Neural cell (in vitro differentiated cells): Measurements from ENCODE around the gene IRS2. TPM values are rescaled to one million over a fixed set of nuclear protein-coding genes. Genes with fewer than 3 reads are reported as not detected.

Source experiments
- H2AFZ ChIP-seq: fragments of 200-600, 300-800 bp; sonication (generic), shearing (Covaris generic); 2 replicates; pipeline ENCODE4 v1.6.0; 2014; ENCODE audit warnings: low read depth, mild to moderate bottlenecking, antibody characterized with exemption, low read length, moderate library complexity
- H3F3A ChIP-seq: fragments of 200-600 bp; shearing (Covaris generic); 2 replicates; pipeline ENCODE4 v1.6.1; 2016; ENCODE audit warnings: mild to moderate bottlenecking, moderate library complexity, mixed read lengths, antibody characterized with exemption, low read length; ENCODE audit not compliant: insufficient read depth, poor library complexity, severe bottlenecking
- H3K27ac ChIP-seq: fragments of 200-600, 300-800 bp; sonication (generic), shearing (Covaris generic); 2 replicates; pipeline ENCODE4 v1.5.1; 2014; ENCODE audit warnings: mild to moderate bottlenecking, low read length, moderate library complexity
- H3K27me3 ChIP-seq: fragments of 300-800, 200-600 bp; sonication (generic), shearing (Covaris generic); 2 replicates; pipeline ENCODE4 v1.6.0; 2014; ENCODE audit warnings: mild to moderate bottlenecking, low read depth, low read length, moderate library complexity; ENCODE audit not compliant: insufficient read depth
- H3K36me3 ChIP-seq: fragments of 300-800, 200-600 bp; sonication (generic), shearing (Covaris generic); 2 replicates; pipeline ENCODE4 v1.5.1; 2014; ENCODE audit warnings: mild to moderate bottlenecking, antibody characterized with exemption, low read length, moderate library complexity; ENCODE audit not compliant: insufficient read depth
- H3K4me2 ChIP-seq: fragments of 300-800, 200-600 bp; sonication (generic), shearing (Covaris generic); 2 replicates; pipeline ENCODE4 v1.6.0; 2014; ENCODE audit warnings: mild to moderate bottlenecking, low read length
- H3K4me3 ChIP-seq: fragments of 300-800, 200-600 bp; sonication (generic), shearing (Covaris generic); 2 replicates; pipeline ENCODE4 v1.5.1; 2014; ENCODE audit warnings: mild to moderate bottlenecking, low read length, moderate library complexity
- H3K79me2 ChIP-seq: fragments of 200-600 bp; shearing (Covaris generic); replicated peaks from 2 replicates; pipeline ENCODE4 v1.6.0; 2014; ENCODE audit warnings: mild to moderate bottlenecking, low read length, moderate library complexity; ENCODE audit not compliant: insufficient read depth
- H3K9ac ChIP-seq: fragments of 300-800, 200-600 bp; sonication (generic), shearing (Covaris generic); 2 replicates; pipeline ENCODE4 v1.6.1; 2016; ENCODE audit warnings: mild to moderate bottlenecking, low read length, mixed read lengths
- H3K9me2 ChIP-seq: fragments of 200-600 bp; shearing (Covaris generic); 2 replicates; pipeline ENCODE4 v1.6.1; 2016; ENCODE audit warnings: mild to moderate bottlenecking, low read length, mixed read lengths; ENCODE audit not compliant: insufficient read depth
- H3K9me3 ChIP-seq: fragments of 200-600, 300-800 bp; sonication (generic), shearing (Covaris generic); 2 replicates; pipeline ENCODE4 v1.6.1; 2016; ENCODE audit warnings: mild to moderate bottlenecking, mixed run types, low read length, moderate library complexity, mixed read lengths
- H4K20me1 ChIP-seq: fragments of 200-600 bp; shearing (Covaris generic); 2 replicates; pipeline ENCODE4 v1.6.1; 2016; ENCODE audit warnings: mild to moderate bottlenecking, mixed run types; ENCODE audit not compliant: insufficient read depth
- EP300 ChIP-seq: fragments of 450-650 bp; conservative IDR thresholded peaks from 2 replicates; pipeline ENCODE4 v1.6.1; 2014; ENCODE audit warnings: antibody characterized with exemption, mild to moderate bottlenecking, moderate library complexity; ENCODE audit not compliant: poor library complexity, severe bottlenecking
- EZH2 ChIP-seq: fragments of 200-600, 300-800 bp; shearing (Covaris generic), sonication (generic); IDR thresholded peaks from 2 replicates; pipeline ENCODE4 v1.6.1; 2014; ENCODE audit warnings: antibody characterized with exemption, low read length, borderline replicate concordance, mild to moderate bottlenecking; ENCODE audit not compliant: insufficient read depth, poor library complexity, severe bottlenecking
- MXI1 ChIP-seq: fragments of 450-650 bp; conservative IDR thresholded peaks from 2 replicates; pipeline ENCODE4 v1.6.1; 2014; ENCODE audit warnings: antibody characterized with exemption, mild to moderate bottlenecking; ENCODE audit not compliant: poor library complexity, severe bottlenecking
- POLR2AphosphoS5 ChIP-seq: IDR thresholded peaks from 2 replicates; pipeline ENCODE4 v1.6.1; 2012
- RAD21 ChIP-seq: fragments of 450-650 bp; conservative IDR thresholded peaks from 2 replicates; pipeline ENCODE4 v1.6.1; 2014; ENCODE audit warnings: antibody characterized with exemption, mild to moderate bottlenecking, moderate library complexity
- SMC3 ChIP-seq: fragments of 450-650 bp; conservative IDR thresholded peaks from 2 replicates; pipeline ENCODE4 v1.6.1; 2014; ENCODE audit warnings: antibody characterized with exemption, mild to moderate bottlenecking, moderate library complexity; ENCODE audit not compliant: poor library complexity
- TAF1 ChIP-seq: IDR thresholded peaks from 2 replicates; pipeline ENCODE4 v1.6.1; 2012; ENCODE audit warnings: low read depth
- polyA plus RNA-seq: library from polyadenylated mRNA; depleted of rRNA; stranded (reverse); fragments of >200 nt; gene quantifications from 2 replicates; pipeline ENCODE4 v1.2.3, GENCODE V29; 2014
- TF ChIP-seq, protein P1 (sequence below): fragments of 450-650 bp; IDR thresholded peaks from 2 replicates; pipeline ENCODE4 v1.5.1; 2014; ENCODE audit warnings: antibody characterized with exemption, mild to moderate bottlenecking, moderate library complexity; ENCODE audit not compliant: poor library complexity, severe bottlenecking
- TF ChIP-seq, protein P2 (sequence below): IDR thresholded peaks from 2 replicates; pipeline ENCODE4 v1.6.1; 2012; ENCODE audit warnings: borderline replicate concordance

IRS2 gene
- polyA plus RNA-seq, 1 donor from 2014 or later: 7.1 TPM

DNA sequence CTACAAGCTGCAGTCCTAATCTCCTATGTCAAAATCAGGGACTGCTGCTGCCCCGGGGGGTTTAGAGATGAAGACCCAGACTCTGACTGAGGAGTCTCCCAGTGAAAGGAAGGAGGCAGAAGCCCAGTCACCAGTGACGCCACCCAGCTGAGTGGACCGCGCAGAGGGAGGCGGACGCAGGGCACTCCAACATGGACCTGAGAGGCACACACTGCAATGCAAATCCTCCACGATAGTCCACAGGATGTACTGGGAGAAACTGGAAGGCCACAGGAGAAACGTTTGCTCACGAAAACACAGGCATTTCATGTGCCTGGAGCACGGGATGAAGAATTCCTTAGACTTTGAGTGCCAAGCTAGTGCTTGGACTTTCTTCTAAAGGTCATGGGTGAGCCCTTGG is 58.3 kb downstream of the IRS2 start:
- Histone ChIP-seq H3F3A (no peaks in the 10 kb centered on the region), H3K27ac (no peak overlapping the region), H3K27me3 (no peaks in the 10 kb centered on the region), H3K36me3 (no peaks in the 10 kb centered on the region), H3K9ac (no peak overlapping the region), H3K79me2 (no peaks in the 10 kb centered on the region), H2AFZ (no peak overlapping the region), H3K9me3 (no peaks in the 10 kb centered on the region), H3K4me2 (no peak overlapping the region), H3K4me3 (no peak overlapping the region), H3K9me2 (no peaks in the 10 kb centered on the region), H4K20me1 (no peaks in the 10 kb centered on the region)
- TF ChIP-seq MXI1: no peak
- TF ChIP-seq, protein P1, sequence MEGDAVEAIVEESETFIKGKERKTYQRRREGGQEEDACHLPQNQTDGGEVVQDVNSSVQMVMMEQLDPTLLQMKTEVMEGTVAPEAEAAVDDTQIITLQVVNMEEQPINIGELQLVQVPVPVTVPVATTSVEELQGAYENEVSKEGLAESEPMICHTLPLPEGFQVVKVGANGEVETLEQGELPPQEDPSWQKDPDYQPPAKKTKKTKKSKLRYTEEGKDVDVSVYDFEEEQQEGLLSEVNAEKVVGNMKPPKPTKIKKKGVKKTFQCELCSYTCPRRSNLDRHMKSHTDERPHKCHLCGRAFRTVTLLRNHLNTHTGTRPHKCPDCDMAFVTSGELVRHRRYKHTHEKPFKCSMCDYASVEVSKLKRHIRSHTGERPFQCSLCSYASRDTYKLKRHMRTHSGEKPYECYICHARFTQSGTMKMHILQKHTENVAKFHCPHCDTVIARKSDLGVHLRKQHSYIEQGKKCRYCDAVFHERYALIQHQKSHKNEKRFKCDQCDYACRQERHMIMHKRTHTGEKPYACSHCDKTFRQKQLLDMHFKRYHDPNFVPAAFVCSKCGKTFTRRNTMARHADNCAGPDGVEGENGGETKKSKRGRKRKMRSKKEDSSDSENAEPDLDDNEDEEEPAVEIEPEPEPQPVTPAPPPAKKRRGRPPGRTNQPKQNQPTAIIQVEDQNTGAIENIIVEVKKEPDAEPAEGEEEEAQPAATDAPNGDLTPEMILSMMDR: no peak
- no peak for TF ChIP-seq SMC3
- TF ChIP-seq RAD21: no peak
- no peak for TF ChIP-seq EZH2
- TF ChIP-seq TAF1: no peak
- TF ChIP-seq POLR2AphosphoS5: no peak
- no peak for TF ChIP-seq EP300
- TF ChIP-seq, protein P2, sequence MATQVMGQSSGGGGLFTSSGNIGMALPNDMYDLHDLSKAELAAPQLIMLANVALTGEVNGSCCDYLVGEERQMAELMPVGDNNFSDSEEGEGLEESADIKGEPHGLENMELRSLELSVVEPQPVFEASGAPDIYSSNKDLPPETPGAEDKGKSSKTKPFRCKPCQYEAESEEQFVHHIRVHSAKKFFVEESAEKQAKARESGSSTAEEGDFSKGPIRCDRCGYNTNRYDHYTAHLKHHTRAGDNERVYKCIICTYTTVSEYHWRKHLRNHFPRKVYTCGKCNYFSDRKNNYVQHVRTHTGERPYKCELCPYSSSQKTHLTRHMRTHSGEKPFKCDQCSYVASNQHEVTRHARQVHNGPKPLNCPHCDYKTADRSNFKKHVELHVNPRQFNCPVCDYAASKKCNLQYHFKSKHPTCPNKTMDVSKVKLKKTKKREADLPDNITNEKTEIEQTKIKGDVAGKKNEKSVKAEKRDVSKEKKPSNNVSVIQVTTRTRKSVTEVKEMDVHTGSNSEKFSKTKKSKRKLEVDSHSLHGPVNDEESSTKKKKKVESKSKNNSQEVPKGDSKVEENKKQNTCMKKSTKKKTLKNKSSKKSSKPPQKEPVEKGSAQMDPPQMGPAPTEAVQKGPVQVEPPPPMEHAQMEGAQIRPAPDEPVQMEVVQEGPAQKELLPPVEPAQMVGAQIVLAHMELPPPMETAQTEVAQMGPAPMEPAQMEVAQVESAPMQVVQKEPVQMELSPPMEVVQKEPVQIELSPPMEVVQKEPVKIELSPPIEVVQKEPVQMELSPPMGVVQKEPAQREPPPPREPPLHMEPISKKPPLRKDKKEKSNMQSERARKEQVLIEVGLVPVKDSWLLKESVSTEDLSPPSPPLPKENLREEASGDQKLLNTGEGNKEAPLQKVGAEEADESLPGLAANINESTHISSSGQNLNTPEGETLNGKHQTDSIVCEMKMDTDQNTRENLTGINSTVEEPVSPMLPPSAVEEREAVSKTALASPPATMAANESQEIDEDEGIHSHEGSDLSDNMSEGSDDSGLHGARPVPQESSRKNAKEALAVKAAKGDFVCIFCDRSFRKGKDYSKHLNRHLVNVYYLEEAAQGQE: no peak

DNA sequence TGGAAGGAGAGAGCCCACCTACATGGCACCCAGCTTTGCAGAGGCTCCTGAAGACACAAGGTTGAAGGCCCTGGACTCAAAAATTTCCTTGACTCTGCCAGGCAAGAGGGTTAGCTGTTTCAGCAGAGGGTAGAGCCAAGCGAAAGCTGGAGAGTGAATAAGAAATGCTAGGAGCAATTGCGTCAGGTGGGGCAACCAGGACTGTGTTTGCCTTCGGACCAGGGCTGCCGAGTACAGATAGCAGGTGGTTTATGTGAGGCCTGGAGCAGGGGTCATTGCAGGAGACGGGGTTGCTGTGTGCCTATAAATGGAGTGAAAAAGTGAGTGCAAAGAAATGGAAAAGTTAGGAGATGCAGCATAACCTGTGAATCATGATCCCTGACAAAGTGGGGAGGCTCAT is 59.1 kb downstream of the IRS2 start:
- Histone ChIP-seq H3K4me3 (no peak overlapping the region), H3K9me3 (no peaks in the 10 kb centered on the region), H4K20me1 (no peaks in the 10 kb centered on the region), H3K4me2 (no peak overlapping the region), H3K36me3 (no peaks in the 10 kb centered on the region), H3K9ac (no peak overlapping the region), H3F3A (no peaks in the 10 kb centered on the region), H3K27me3 (no peaks in the 10 kb centered on the region), H2AFZ (no peak overlapping the region), H3K79me2 (no peaks in the 10 kb centered on the region), H3K27ac (no peak overlapping the region), H3K9me2 (no peaks in the 10 kb centered on the region)
- TF ChIP-seq RAD21: no peak
